GM20431 (cell line): ENCODE results near the gene KIAA1217.

Experiments used
- in situ Hi-C: fragments of 300-500 bp; cut with MseI, MboI; formaldehyde crosslinking; loops from one replicate; pipeline ENCODE4 v1.15.0; 2020; ENCODE audit warnings: low sequenced_read_pairs; ENCODE audit not compliant: unreplicated experiment

The KIAA1217 gene

DNA sequence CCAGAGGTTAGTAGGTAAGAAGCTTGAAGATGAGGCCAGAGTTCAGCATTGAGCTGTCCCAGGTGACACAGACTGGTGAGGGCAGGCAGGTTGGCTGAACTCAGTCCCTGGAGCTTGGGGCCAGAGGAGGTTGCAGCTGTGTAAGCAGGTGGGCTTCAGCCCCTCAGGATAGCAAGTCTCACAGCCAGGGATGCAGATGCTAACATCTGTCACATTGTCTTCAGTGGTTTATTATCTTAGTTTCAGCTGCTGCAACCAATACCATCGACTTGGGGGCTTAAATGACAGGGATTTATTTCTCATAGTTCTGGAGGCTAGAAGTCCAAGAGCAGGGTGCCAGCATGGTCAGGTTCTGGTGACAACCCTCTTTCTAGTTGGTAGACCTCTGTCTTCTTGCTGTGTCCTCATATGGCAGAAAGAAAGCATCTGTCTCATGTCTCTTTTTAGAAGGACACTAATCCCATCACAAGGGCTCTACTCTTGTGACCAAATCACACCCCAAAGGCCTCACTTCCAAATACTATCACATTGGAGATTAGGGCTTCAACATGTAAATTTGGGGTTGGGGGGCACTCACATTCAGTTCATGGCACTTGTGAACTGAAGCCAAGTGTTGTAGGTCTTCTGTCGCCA, 146.2 kb downstream of the KIAA1217 start:
- in situ Hi-C loops, result no loop called here

DNA sequence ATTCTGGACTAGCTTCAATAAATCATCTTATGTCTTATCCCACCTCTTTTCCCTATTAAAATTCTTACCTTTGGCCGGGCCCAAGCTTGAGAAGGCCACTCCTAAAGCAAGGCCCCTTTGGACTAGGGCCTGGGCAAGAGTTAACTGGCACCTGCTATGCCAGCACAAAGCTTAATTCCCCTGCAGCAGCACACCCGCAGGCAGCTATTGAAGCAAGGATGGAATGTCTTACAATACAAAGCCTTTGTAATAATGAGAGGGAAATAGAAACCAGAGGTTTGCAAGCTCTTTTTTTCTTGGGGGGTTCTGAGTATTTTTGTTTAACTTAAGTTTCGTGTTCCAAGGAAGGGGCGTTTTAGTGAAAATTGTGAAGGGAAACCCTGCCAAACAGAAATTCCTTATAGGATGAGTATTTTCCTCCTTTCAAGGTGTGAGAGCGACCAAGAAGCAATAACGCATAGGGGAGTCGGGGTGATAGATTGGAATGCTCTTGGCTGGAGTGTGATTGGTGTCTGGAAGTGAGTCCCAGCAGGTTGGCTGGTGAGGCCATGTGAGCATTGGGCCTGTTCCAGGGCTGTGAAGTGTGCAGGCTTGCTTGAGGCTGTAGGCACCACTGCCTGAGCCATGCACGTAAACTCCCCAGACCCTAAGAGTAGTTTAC, 148.5 kb downstream of the KIAA1217 start:
- in situ Hi-C loops, result no loop called here

DNA sequence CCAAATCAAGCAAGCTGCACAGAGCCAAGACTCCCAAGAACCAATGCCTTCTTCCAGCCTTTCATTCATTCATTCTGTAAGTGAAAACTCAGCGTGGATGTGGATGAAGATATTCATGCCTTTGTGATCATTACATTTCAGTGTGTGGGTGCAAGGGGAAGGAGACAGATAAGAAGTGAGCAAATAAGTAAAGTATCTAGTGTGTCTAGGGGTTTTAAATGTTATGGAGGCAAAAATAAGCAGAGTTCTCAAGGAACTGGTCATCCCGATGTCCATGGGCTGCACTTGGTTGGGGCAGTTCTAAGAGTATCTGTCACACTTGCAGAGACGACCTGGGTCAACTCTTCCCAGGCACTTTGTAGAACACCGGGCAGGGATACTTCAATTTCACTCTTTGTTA, 149.1 kb downstream of the KIAA1217 start:
- in situ Hi-C loops, result no loop called here

DNA sequence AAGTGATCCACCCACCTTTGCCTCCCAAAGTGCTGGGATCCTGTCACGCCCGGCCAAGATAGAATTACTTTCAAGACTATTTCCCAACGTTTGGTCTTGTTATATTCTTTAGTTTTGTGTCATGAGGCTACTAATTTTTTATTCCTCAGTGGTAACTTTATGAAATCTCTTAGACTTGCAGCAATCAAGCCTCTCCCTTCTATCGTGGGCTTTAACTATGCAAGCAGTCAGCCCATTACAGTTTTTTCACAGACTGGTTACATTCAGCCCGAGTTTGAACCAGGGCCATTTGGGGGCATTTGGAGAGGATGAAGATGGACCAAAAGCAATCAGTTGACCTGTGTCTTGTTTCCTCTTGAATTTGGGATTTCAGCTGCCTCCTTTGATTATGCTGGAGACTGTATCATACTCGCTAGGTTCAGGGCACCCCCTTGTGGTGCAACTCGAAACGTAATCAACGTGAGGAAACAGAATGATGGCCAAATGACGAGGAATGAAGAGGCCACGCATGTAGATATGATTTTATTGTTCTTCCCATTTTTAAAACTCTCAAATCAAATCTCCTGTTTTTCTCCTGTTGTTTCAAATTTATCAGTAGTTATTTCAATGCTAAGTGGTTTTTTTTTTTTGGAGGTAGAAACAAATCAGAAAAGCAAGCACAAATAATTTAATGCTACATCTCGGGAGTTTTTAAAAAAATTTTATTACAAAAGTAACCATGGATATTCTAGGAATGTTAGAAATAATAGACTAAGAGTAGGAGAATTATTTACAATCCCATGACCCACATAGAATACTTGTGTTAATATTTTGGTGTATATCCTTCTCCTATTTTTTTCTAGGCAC, 151.6 kb downstream of the KIAA1217 start:
- in situ Hi-C loops, result no loop called here

DNA sequence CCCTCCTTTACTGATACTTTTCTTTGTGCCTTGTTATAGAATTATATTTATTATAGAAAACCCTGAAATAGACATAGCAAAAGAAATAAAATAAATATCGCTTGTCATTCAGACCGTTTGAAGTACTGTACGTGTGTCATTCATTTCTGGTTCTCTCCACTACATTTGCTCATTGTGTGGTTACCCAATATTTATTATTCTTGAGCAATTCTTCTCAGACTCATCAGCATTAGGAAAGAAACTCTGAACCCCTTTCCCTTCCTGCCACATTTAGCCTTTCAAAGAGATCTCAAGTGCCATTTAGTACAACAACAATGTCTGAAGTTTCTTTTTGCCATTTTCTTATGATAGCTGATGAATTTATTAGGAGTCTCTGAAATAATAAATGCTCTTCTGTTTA, 154.1 kb downstream of the KIAA1217 start:
- in situ Hi-C loops, result no loop called here

DNA sequence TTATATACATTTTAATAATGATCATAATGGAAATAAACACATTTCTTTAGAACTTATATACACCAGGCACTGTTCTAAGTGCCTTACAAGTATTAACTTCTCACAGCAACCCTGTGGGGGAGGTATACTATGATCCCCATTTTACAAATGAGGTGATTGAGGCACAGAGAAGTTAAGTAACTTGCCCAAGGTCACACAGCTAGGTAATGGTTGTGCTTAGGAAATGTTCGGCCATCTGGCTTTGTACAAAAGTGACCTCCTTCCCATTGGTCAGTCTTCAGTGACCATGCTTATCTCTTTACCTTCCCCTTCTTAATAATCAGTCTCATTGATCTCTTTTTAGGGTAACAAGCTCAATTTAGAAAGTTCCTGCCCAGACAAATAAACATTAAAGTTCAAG, 158.8 kb downstream of the KIAA1217 start:
- in situ Hi-C loops, result no loop called here

DNA sequence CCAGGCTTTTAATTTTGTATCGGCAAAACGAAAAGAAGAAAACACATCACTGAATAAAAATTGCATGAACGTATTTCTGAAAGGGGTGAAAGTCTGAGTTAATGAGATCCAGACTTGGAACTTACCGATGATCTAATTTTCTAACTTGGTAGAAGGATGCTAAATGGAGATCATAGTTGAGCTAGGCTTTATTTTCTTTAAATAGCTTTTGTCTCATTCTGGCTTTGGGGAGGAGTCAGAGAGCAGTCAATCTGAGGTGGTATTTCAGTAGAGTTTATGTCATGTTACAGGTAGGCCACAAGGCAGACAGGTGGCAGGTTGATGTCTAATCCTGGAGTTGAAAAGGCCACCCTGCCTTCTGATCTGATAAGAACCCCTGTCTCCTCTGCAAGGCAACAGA, 161.9 kb downstream of the KIAA1217 start:
- in situ Hi-C loops, result no loop called here

DNA sequence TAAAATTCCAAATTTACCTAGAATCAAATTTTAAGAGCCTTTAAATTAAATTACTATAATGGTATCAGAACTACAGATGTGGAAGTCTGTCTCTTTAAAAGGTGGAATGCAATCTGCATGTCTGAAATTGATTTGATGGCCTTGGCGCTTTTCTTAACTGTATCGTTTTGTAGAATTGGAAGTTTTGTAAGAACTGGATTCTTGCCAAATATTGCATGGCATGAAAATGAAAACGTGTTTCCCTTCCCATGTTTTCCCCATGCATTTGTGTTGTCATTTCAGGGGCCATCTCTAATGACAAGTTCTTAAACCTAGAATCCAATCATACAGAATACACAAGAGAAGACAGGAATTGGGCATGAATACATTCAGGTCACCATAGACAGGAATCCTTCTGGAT, 162.5 kb downstream of the KIAA1217 start:
- in situ Hi-C loops, result no loop called here

DNA sequence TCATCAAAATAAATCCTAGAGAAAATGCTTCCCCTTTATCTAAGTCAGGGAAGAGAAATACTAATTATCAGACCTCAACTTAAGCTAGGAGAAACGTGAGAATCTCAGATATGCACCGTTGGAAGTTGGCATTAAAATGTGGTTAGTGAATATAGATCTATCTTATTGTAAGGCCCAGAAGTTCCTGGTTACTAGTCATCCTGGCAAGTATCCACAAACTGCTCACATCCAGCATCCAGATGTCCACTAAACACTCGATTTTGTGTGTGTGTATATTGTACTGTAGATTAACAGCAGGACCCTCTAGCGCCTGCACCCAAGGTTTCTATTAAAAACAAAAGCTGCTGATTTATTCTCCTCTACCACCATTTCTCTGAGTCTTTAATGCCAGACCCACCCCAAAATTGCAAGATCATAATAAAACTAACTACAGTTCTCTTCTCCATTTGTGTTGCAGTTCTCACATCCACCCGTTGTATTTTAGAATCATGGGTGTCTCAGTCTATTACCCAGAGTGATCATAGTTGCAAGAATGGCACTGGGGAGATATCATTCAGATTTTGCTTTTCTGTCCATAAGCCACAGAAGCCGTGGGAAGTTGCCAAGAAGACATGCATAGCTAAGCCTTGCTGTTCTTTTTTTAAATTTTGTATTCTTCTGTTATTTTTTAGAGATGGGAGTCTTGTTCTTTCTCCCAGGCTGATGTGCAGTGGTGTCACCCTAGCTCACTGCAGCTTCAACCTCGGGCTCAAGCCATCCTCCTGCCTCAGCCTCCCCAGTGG, 165.4 kb downstream of the KIAA1217 start:
- in situ Hi-C loops, result no loop called here

DNA sequence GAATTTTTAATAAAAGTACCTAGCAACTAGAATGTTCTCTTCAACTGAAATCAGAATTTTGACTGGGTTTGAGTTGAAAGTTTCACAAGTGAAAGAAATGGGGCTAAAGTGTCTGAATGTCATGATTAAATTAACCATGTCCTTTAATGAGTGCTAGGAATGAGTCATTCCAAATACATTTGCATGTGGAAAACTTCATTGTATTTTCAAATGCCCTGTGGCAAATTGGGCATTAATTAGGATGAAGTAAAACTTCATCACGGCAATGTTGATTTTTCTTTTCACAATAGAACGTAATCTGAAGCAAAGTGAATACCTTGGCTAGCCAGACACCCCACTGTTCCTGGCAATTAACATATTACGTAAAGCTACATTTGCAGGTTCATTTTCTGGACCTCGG, 166.6 kb downstream of the KIAA1217 start:
- in situ Hi-C loops, result no loop called here

DNA sequence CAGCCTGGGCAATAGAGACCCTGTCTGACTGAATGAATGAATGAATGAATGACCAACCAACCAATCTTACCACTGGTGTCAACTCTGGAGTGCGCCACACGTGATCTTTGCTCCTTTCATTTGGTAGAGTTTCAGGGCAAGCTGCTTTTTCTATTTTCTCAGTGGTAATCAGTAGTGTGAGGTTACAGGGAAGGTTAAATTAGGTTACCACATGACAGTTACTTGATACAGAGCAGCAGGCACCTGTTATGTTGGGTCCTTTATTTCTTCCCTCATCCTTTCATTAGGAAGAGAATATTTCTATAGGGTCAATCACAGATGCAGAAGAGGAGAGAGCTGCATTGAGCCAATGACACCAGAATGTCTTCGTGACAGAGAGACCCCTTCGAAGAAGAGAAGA, 167.8 kb downstream of the KIAA1217 start:
- in situ Hi-C loops, result no loop called here

DNA sequence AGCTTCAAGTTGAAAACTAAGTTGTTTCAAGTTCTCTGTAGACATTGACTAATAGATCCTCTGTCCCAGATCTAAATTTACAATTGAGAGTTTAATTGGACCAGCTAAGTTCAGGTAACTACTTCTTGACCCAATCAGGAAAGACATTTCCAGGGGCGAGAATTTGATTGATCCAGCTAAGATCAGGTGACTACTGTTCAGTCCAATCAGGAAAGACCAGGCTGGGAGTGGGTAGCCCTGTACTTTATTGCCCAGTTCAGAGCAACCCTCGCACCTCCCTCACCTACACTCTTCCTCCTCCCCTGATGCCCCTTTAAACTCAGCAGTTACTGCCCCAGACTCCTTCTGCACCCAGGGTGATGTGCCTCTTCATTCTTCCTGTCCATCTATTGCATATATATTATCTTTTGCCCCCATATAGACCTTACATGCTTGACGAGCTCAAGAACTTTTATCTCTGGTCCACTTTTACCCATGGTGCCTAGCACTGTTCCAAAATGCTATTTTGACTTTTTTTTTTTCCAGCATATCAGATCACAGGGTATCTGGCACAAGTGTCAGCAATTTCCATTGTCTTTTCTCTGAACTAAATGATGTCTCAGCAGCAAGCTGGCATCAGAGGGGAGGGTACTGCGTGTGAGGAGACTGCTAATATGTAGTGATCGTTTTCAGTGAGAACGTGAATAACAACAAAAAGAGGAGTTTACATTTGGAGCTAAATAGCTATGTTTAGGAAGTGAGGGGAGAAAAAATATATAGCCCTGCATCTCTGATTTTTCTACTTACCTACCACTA, 169.4 kb downstream of the KIAA1217 start:
- in situ Hi-C loops, result no loop called here

DNA sequence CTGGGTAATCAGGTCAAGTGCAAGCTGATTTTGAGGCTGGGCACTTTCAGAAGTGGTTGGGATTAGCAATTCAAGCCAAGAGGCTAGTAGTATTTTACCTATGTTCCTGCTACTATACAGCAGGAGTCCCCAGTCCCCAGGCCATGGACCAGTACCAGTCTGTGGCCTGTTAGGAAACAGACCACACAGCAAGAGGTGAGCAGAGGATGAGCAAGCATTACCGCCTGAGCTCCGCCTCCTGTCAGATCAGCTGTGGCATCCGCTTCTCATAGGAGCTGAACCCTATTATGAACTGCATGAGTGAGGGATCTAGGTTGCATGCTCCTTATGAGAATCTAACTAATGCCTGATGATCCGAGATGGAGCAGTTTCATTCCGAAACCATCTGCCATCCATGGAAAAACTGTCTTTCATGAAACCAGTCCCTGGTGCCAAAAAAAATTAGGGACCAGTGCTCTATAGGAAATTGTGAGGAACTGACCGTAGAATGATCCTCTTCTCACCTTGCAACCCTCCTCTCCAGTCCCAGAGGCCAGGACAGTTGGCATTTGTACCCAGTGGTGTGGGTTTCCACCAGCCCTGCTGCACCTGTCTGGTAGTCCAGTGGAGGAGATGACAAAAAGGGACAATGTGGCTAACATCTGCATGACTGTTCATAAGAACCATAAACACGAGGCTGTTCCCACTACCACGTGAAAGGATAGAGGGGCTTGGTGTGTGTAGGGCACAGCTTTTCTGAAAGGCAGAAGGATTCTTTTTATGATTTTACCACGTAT, 172.5 kb downstream of the KIAA1217 start:
- in situ Hi-C loops, result no loop called here

DNA sequence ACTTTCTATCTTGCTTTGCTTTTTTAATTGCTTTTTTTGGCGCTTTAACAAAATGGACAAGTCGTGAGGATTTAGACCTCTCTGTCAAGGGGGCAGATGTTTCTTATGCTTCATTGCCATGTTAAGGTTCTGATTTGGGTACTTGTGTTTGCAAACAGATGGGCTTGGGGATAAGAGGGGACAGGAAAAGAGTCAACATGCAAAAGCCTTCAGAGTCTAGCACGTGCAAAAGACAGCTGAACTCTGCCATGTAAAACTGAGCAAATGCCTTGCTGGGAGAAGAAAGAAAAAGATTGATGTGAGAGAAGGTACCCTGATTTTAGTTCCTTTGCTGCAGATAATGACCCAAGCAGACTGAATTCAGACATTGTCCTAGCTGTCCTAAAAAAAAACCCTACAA, 173.1 kb downstream of the KIAA1217 start:
- in situ Hi-C loops, result no loop called here

DNA sequence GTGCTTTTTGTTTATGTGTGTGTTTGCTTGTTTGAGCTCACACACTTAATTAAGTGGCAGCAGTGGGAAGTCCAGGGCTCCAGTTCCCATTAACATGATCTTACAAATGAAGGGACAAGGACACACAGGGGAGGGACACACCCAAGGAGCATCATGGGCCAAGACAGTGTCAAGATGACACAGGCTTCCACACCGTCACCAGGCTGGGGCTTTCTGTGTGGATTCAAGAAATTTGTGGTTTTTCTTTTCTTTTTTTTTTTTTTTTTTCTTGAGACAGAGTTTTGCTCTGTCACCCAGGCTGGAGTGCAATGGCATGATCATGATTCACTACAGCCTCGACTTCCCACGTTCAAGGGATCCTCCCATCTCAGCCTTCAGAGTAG, 173.6 kb downstream of the KIAA1217 start:
- in situ Hi-C loops, result no loop called here

DNA sequence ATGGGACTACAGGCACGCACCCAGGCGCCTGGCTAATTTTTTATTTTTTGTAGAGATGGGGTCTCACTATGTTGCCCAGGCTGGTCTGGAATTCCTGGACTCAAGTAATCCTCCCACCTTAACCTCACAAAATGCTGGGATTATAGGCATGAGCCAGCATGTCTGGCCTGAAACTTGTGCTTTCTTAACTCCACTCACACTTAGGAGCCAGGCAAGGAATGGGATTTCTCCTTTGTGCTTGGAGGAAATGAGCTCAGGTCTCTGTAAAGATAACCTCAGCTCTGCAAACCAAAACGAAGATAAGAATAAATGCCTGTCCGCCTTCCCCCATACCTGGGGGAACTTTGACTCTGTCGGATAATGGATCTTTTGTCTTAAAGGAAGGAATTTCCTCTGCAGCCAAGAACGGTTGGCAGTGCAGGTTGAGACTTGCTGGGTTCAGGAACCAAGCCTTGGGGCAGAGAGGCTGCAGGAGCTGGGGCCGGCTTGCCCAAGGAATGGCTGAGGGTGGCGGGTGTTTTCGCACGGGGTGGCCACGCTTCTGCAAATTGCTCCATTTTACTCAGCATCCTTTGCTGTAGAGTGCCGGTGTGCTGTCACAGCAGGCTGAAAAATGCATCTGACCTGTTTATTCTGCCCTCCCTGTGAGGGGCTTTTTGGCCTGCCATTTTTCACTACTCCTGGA, 174.2 kb downstream of the KIAA1217 start:
- in situ Hi-C loops, result no loop called here

DNA sequence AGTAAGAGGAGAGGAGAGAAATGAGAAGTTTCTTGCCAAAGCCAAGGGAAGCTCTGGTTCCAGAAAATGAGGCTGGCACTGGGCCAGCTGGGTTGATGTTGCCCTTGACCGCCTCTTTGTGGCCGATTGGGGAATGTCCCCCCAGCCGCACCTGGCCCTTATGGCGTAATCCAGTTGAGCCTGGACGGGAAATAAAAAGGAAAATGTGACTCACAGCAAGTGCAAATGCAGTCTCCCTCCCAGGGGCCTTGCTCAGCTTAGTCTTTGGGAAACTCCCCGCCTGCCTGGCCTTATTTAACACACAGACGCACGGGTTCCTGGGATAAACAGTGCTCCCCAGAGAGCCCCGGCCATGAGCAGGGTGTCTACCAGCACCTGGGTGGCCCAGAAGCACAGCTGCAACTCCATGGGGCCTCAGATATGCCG, 174.8 kb downstream of the KIAA1217 start:
- in situ Hi-C loops, result no loop called here

DNA sequence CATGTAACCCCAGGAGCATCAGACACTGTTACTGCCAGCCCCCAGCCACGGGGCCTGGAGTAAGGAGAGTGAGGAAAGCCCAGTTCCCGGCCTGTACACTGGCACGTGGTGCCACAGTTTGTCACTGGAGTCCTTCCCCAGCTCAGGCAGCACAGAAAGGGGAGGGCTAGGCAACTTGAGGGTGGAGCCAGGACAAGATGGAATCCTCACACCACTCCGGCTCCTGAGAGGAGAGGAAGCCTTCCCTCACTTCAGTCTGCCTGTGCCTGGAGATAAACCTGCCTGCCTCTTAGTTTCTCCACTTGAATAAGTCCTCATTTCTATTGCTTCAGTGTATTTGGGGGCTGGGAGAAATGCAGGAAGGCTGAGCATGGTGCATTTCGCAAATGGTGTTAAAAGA, 176.0 kb downstream of the KIAA1217 start:
- in situ Hi-C loops, result no loop called here
